Measurements from ENCODE around the gene AQR. TPM values are rescaled to one million over a fixed set of nuclear protein-coding genes. Genes with fewer than 3 reads are reported as not detected.
A peak's percentile ranks its signal among the peaks of the same experiment; 100 is the strongest.

Gene AQR
- total RNA-seq (30.9 TPM), polyA plus RNA-seq (ENCODE audit: insufficient read depth, low read depth, low replicate concordance) (14.2 TPM)
- long read RNA-seq, donor 1, full-length matches to known transcripts = 5 of 5 reads
- long read RNA-seq, donor 1, partial matches to known transcripts = 0 of 5 reads
- long read RNA-seq, donor 1, other reads (novel, unspliced or antisense) = 0 of 5 reads
- long read RNA-seq, donor 2, full-length matches to known transcripts = 6 of 6 reads
- long read RNA-seq, donor 2, partial matches to known transcripts = 0 of 6 reads
- long read RNA-seq, donor 2, other reads (novel, unspliced or antisense) = 0 of 6 reads
- long read RNA-seq, donor 3, partial matches to known transcripts = 0 of 3 reads
- long read RNA-seq, donor 3, other reads (novel, unspliced or antisense) = 0 of 3 reads
- long read RNA-seq, donor 4, partial matches to known transcripts = 0 of 2 reads
- long read RNA-seq, donor 4, other reads (novel, unspliced or antisense) = 0 of 2 reads
- long read RNA-seq, donor 5, partial matches to known transcripts = 0 of 3 reads
- long read RNA-seq, donor 5, other reads (novel, unspliced or antisense) = 0 of 3 reads
- long read RNA-seq, donor 6, transcript AQR-205 (3 exons, 752 nt) = major isoform, 5 of 7 reads
- long read RNA-seq, donor 6, partial matches to known transcripts = 0 of 7 reads
- long read RNA-seq, donor 6, other reads (novel, unspliced or antisense) = 0 of 7 reads
- long read RNA-seq, donor 7, full-length matches to known transcripts = 7 of 19 reads
- long read RNA-seq, donor 7, partial matches to known transcripts = 6 of 19 reads
- long read RNA-seq, donor 7, other reads (novel, unspliced or antisense) = 6 of 19 reads
- long read RNA-seq, donor 8, full-length matches to known transcripts = 6 of 6 reads
- long read RNA-seq, donor 8, partial matches to known transcripts = 0 of 6 reads
- long read RNA-seq, donor 8, other reads (novel, unspliced or antisense) = 0 of 6 reads
- long read RNA-seq, donor 9, full-length matches to known transcripts = 2 of 2 reads
- long read RNA-seq, donor 9, partial matches to known transcripts = 0 of 2 reads
- long read RNA-seq, donor 9, other reads (novel, unspliced or antisense) = 0 of 2 reads
- long read RNA-seq, donor 10, full-length matches to known transcripts = 7 of 7 reads
- long read RNA-seq, donor 10, partial matches to known transcripts = 0 of 7 reads
- long read RNA-seq, donor 10, other reads (novel, unspliced or antisense) = 0 of 7 reads

DNA sequence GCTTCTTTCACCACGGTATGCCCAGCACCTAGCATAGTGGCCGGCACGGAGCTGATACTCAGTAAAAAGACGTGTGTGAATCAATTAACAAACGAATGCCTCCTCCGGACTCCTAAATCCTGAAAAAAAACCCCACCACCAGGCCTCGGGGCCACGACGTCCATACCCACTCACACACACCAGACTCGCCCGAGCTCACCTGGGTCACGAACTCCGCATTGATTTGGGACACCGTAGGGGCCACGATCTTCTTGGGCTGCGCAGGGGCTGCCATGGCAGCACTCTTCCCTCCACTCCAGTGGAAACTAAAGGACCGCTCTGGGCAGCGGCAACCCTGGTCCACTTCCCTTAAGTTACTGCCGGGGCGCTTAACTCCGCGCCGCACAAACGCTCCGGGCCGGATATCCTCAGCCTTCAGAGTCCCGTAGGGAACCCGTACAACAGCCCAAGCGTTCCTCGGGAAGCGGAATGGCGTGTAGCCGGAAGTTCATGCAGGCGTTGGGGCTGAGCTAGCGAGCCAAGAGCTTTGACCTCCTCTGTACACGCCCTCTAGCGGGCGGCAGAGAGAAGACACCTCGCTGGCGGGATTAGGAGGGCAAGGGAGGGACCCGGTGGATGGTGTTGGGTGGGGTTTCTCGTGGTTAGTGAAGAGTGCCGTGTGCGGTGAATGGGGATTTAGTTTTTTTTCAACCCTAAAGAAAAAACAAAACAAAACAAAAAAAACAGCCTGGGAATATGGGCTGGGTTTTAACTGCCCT is at the start of gene AQR:
Gene AQR, minus strand, starts transcription at position 403 of the 758 bp plus-strand sequence. Its CDS starts 129 bp downstream, at position 274.
- H3K9me3 ChIP-seq (ENCODE audit: control insufficient read depth in 2 of 3, insufficient read depth in 1 of 3, low read length in 3 of 3) = no peaks in the 10 kb centered on the region
- H3K4me1 ChIP-seq (ENCODE audit: control insufficient read depth in 2 of 3, insufficient read depth in 2 of 3, low read depth in 1 of 3, low read length in 3 of 3) = peaks cover 0 to 5% (median 3%) of the 10 kb centered on the region in 3 donors
- peak; percentile 87 for FAIRE-seq
- peak within 1 kb of the TSS; percentile 94 to 98 (median 96) for H3K9ac ChIP-seq (ENCODE audit: low read length in 3 of 3)
- H3K4me3 ChIP-seq (ENCODE audit: low read length in 3 of 3) = peak within 1 kb of the TSS; percentile 78 to 99 (median 91)
- no peaks in the 10 kb centered on the region for H3K27me3 ChIP-seq (ENCODE audit: control insufficient read depth, insufficient read depth, low read length)
- intact Hi-C loops (cut with DNase I) = no loop called here
- H3K27ac ChIP-seq (ENCODE audit: low read depth in 2 of 2, low read length in 2 of 2) = peak within 1 kb of the TSS; percentile 64 to 75
- no peaks in the 10 kb centered on the region for H3K36me3 ChIP-seq (ENCODE audit: control insufficient read depth in 2 of 3, insufficient read depth in 3 of 3, low read length in 3 of 3)
- DNase-seq = peak; percentile 95 to 99 (median 98)
- TF ChIP-seq, protein P1, sequence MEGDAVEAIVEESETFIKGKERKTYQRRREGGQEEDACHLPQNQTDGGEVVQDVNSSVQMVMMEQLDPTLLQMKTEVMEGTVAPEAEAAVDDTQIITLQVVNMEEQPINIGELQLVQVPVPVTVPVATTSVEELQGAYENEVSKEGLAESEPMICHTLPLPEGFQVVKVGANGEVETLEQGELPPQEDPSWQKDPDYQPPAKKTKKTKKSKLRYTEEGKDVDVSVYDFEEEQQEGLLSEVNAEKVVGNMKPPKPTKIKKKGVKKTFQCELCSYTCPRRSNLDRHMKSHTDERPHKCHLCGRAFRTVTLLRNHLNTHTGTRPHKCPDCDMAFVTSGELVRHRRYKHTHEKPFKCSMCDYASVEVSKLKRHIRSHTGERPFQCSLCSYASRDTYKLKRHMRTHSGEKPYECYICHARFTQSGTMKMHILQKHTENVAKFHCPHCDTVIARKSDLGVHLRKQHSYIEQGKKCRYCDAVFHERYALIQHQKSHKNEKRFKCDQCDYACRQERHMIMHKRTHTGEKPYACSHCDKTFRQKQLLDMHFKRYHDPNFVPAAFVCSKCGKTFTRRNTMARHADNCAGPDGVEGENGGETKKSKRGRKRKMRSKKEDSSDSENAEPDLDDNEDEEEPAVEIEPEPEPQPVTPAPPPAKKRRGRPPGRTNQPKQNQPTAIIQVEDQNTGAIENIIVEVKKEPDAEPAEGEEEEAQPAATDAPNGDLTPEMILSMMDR (IDR thresholded peaks at IDR 0.05; ENCODE audit: borderline replicate concordance, extremely low read depth, insufficient read depth) = peak; percentile 81

DNA sequence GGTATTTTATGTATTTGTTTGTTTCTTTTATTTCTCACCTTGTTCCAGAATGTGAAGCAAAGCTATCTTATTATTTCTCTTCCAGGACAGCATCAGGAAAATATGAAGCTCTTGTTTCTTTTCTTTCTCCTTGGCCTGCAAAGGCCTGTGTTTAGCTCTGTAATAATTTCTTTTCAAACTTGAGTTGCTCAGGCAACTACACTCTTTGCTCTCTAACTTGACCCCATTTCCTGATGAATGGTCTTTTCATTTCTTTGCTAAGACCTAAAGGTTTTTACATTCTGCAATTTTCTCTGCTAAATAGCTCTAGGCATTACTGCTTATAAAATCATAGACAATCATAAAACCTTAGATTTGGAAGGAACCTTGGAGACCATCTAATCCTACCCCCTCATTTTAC is 44.7 kb upstream of the AQR start:
- intact Hi-C loops (cut with DNase I) = no loop called here

DNA sequence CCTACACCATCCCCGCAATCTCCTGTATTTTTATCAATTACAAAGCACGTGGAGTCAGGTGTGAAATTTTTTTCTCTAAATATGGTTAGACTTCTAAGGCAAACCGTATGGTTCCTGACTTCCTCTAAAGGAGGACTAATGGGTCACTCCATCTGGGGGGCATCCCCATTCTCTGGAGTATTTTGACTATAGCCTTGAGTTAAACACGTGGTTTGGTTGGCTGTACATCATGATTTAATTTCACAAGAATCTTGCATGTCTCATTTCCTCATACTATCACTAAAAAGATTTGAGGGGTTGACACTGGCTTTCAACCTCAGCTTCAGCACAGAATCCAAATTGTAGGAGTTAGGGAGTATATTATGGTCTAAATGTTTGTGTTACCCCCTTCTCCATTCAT is 43.8 kb upstream of the AQR start:
- Histone ChIP-seq H3K4me3 (ENCODE audit: low read length in 3 of 3) (no peak overlapping the region), H3K9me3 (ENCODE audit: control insufficient read depth in 2 of 3, insufficient read depth in 1 of 3, low read length in 3 of 3) (no peaks in the 10 kb centered on the region), H3K27ac (ENCODE audit: low read depth in 2 of 2, low read length in 2 of 2) (no peak overlapping the region), H3K9ac (ENCODE audit: low read length in 3 of 3) (no peak overlapping the region), H3K27me3 (ENCODE audit: control insufficient read depth, insufficient read depth, low read length) (no peaks in the 10 kb centered on the region), H3K4me1 (ENCODE audit: control insufficient read depth in 2 of 3, insufficient read depth in 2 of 3, low read depth in 1 of 3, low read length in 3 of 3) (no peaks in the 10 kb centered on the region), H3K36me3 (ENCODE audit: control insufficient read depth in 2 of 3, insufficient read depth in 3 of 3, low read length in 3 of 3) (no peaks in the 10 kb centered on the region)
- TF ChIP-seq, protein P1 (IDR thresholded peaks at IDR 0.05; ENCODE audit: borderline replicate concordance, extremely low read depth, insufficient read depth) = no peak
- FAIRE-seq (no peak), DNase-seq (no peak)
- intact Hi-C loops (cut with DNase I) = no loop called here

More for the DNA sequence above, 44.7 kb upstream of the AQR start:
- Histone ChIP-seq H3K27me3 (ENCODE audit: control insufficient read depth, insufficient read depth, low read length) (no peaks in the 10 kb centered on the region), H3K27ac (ENCODE audit: low read depth in 2 of 2, low read length in 2 of 2) (no peak overlapping the region), H3K4me3 (ENCODE audit: low read length in 3 of 3) (no peak overlapping the region), H3K9me3 (ENCODE audit: control insufficient read depth in 2 of 3, insufficient read depth in 1 of 3, low read length in 3 of 3) (no peaks in the 10 kb centered on the region), H3K36me3 (ENCODE audit: control insufficient read depth in 2 of 3, insufficient read depth in 3 of 3, low read length in 3 of 3) (no peaks in the 10 kb centered on the region), H3K4me1 (ENCODE audit: control insufficient read depth in 2 of 3, insufficient read depth in 2 of 3, low read depth in 1 of 3, low read length in 3 of 3) (no peaks in the 10 kb centered on the region), H3K9ac (ENCODE audit: low read length in 3 of 3) (no peak overlapping the region)
- no peak for FAIRE-seq
- DNase-seq = no peak
- TF ChIP-seq, protein P1 (IDR thresholded peaks at IDR 0.05; ENCODE audit: borderline replicate concordance, extremely low read depth, insufficient read depth) = no peak

Data from kidney (tissue), 22 donors.